NAMALWA (cell line): Measurements from ENCODE around the gene SKP1.
"Not testable (repeated sequence)": the region's sequence is repeated elsewhere in the genome, so short reads cannot be mapped to it uniquely, and the experiment has no call there.

Source experiments
- DNase-seq: peaks from one replicate; pipeline ENCODE4 v3.0.0-alpha.2; 2015; ENCODE audit warnings: low spot score

SKP1 gene

GRCh38 chr5:134177369-134178095 is 782 bp upstream of the SKP1 start:
- DNase-seq, result no peak

GRCh38 chr5:134175921-134176510 is 734 bp downstream of the SKP1 start:
- DNase-seq, result peak; percentile 59

GRCh38 chr5:134174841-134175839 is 1.6 kb downstream of the SKP1 start:
- peak; percentile 36 for DNase-seq

- no peak for DNase-seq
Measured at GRCh38 chr5:134171972-134172371, 4.8 kb downstream of the SKP1 start.

- DNase-seq, result no peak
Measured at GRCh38 chr5:134162592-134162991, 14.2 kb downstream of the SKP1 start.

GRCh38 chr5:134161513-134162395 is 15.0 kb downstream of the SKP1 start:
- DNase-seq, result no peak

- DNase-seq, result no peak
Measured at GRCh38 chr5:134153657-134154056, 23.1 kb downstream of the SKP1 start.

GRCh38 chr5:134153241-134153640 is 23.5 kb downstream of the SKP1 start:
- DNase-seq, result no peak

- not testable (repeated sequence) for DNase-seq
Measured at GRCh38 chr5:134152173-134152832, 24.4 kb downstream of the SKP1 start.

- DNase-seq, result no peak
Measured at GRCh38 chr5:134151723-134152122, 25.0 kb downstream of the SKP1 start.

GRCh38 chr5:134149571-134150303 is 27.0 kb downstream of the SKP1 start:
- DNase-seq, result no peak

GRCh38 chr5:134148986-134149539 is 27.7 kb downstream of the SKP1 start:
- no peak for DNase-seq

GRCh38 chr5:134148316-134148715 is 28.4 kb downstream of the SKP1 start:
- DNase-seq, result no peak

GRCh38 chr5:134146651-134147518 is 29.9 kb downstream of the SKP1 start:
- DNase-seq, result no peak

GRCh38 chr5:134145779-134146581 is 30.8 kb downstream of the SKP1 start:
- DNase-seq, result peak; percentile 84

GRCh38 chr5:134145041-134145757 is 31.6 kb downstream of the SKP1 start:
- DNase-seq, result no peak
